ENCODE data around the gene YPEL5. TPM values are rescaled to one million over a fixed set of nuclear protein-coding genes. Genes with fewer than 3 reads are reported as not detected.
A peak's percentile ranks its signal among the peaks of the same experiment; 100 is the strongest.

The YPEL5 gene
- total and polyA plus RNA-seq, 2 donors from 2014 or later: 102 to 109 TPM

- intact Hi-C loops (cut with DNase I): no loop called here
- FAIRE-seq (no peak), DNase-seq (no peak)
- Histone ChIP-seq H3K9ac (ENCODE audit: low read length in 3 of 3) (peak overlapping the region in 1 of 3 donors; percentile 27), H3K9me3 (ENCODE audit: control insufficient read depth in 2 of 3, insufficient read depth in 1 of 3, low read length in 3 of 3) (no peaks in the 10 kb centered on the region), H3K27ac (ENCODE audit: low read depth in 2 of 2, low read length in 2 of 2) (peak overlapping the region in 1 of 2 donors; percentile 78), H3K4me3 (ENCODE audit: low read length in 3 of 3) (peak overlapping the region in 1 of 3 donors; percentile 37), H3K36me3 (ENCODE audit: control insufficient read depth in 2 of 3, insufficient read depth in 3 of 3, low read length in 3 of 3) (no peaks in the 10 kb centered on the region), H3K4me1 (ENCODE audit: control insufficient read depth in 2 of 3, insufficient read depth in 2 of 3, low read depth in 1 of 3, low read length in 3 of 3) (peaks cover 3 to 19% (median 12%) of the 10 kb centered on the region in 3 donors), H3K27me3 (ENCODE audit: control insufficient read depth, insufficient read depth, low read length) (no peaks in the 10 kb centered on the region)
- TF ChIP-seq CTCF (IDR thresholded peaks at IDR 0.05; ENCODE audit: borderline replicate concordance, extremely low read depth, insufficient read depth): no peak
Measured at GRCh38 chr2:30148850-30149249, 2.0 kb downstream of the YPEL5 start.

DNA sequence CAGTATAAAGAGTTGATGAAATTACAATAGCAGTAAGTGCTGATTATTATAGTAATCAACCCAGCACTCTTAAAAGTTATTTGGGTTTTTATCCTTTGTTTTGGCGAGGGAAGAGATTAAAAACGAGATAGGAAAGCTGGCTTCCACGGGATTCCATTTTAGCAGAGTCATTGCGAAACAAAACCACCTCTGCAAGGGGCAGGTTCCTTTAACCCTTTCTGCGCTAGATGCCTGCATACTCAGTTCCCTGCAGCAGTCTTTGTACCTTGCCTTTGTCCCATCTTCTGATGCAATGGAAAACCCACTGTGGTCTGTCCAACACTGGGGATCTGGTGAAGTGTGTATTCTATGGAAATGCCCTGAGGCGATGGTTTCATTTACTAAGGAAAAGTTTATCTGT, 2.7 kb downstream of the YPEL5 start:
- intact Hi-C loops (cut with DNase I): no loop called here
- no peaks in the 10 kb centered on the region for H3K9me3 ChIP-seq (ENCODE audit: control insufficient read depth in 2 of 3, insufficient read depth in 1 of 3, low read length in 3 of 3)
- no peaks in the 10 kb centered on the region for H3K36me3 ChIP-seq (ENCODE audit: control insufficient read depth in 2 of 3, insufficient read depth in 3 of 3, low read length in 3 of 3)
- no peaks in the 10 kb centered on the region for H3K27me3 ChIP-seq (ENCODE audit: control insufficient read depth, insufficient read depth, low read length)
- peak overlapping the region in 2 of 3 donors; percentile 23 to 30 for H3K4me3 ChIP-seq (ENCODE audit: low read length in 3 of 3)
- FAIRE-seq (no peak), DNase-seq (peak in 2 of 5 donors; percentile 24 to 26)
- H3K27ac ChIP-seq (ENCODE audit: low read depth in 2 of 2, low read length in 2 of 2): peak overlapping the region; percentile 38 to 78
- peaks cover 3 to 26% (median 12%) of the 10 kb centered on the region in 3 donors for H3K4me1 ChIP-seq (ENCODE audit: control insufficient read depth in 2 of 3, insufficient read depth in 2 of 3, low read depth in 1 of 3, low read length in 3 of 3)
- no peak for TF ChIP-seq CTCF (IDR thresholded peaks at IDR 0.05; ENCODE audit: borderline replicate concordance, extremely low read depth, insufficient read depth)
- no peak overlapping the region for H3K9ac ChIP-seq (ENCODE audit: low read length in 3 of 3)

- Histone ChIP-seq H3K27me3 (ENCODE audit: control insufficient read depth, insufficient read depth, low read length) (no peaks in the 10 kb centered on the region), H3K4me3 (ENCODE audit: low read length in 3 of 3) (peak overlapping the region in 2 of 3 donors; percentile 23 to 30), H3K36me3 (ENCODE audit: control insufficient read depth in 2 of 3, insufficient read depth in 3 of 3, low read length in 3 of 3) (no peaks in the 10 kb centered on the region), H3K9me3 (ENCODE audit: control insufficient read depth in 2 of 3, insufficient read depth in 1 of 3, low read length in 3 of 3) (no peaks in the 10 kb centered on the region), H3K9ac (ENCODE audit: low read length in 3 of 3) (no peak overlapping the region), H3K27ac (ENCODE audit: low read depth in 2 of 2, low read length in 2 of 2) (peak overlapping the region in 1 of 2 donors; percentile 38), H3K4me1 (ENCODE audit: control insufficient read depth in 2 of 3, insufficient read depth in 2 of 3, low read depth in 1 of 3, low read length in 3 of 3) (peaks cover 3 to 26% (median 14%) of the 10 kb centered on the region in 3 donors)
- intact Hi-C loops (cut with DNase I): no loop called here
- FAIRE-seq (no peak), DNase-seq (peak in 1 of 5 donors; percentile 19)
- no peak for TF ChIP-seq CTCF (IDR thresholded peaks at IDR 0.05; ENCODE audit: borderline replicate concordance, extremely low read depth, insufficient read depth)
Measured at GRCh38 chr2:30149976-30150375, 3.2 kb downstream of the YPEL5 start.

- peaks cover 0 to under 1% (median 0%) of the 10 kb centered on the region in 3 donors for H3K36me3 ChIP-seq (ENCODE audit: control insufficient read depth in 2 of 3, insufficient read depth in 3 of 3, low read length in 3 of 3)
- H3K27me3 ChIP-seq (ENCODE audit: control insufficient read depth, insufficient read depth, low read length): no peaks in the 10 kb centered on the region
- no peak overlapping the region for H3K4me3 ChIP-seq (ENCODE audit: low read length in 3 of 3)
- no peak for TF ChIP-seq CTCF (IDR thresholded peaks at IDR 0.05; ENCODE audit: borderline replicate concordance, extremely low read depth, insufficient read depth)
- H3K4me1 ChIP-seq (ENCODE audit: control insufficient read depth in 2 of 3, insufficient read depth in 2 of 3, low read depth in 1 of 3, low read length in 3 of 3): peaks cover 3 to 33% (median 17%) of the 10 kb centered on the region in 3 donors
- no peak overlapping the region for H3K9ac ChIP-seq (ENCODE audit: low read length in 3 of 3)
- FAIRE-seq (no peak), DNase-seq (no peak)
- H3K27ac ChIP-seq (ENCODE audit: low read depth in 2 of 2, low read length in 2 of 2): no peak overlapping the region
- intact Hi-C loops (cut with DNase I): no loop called here
- H3K9me3 ChIP-seq (ENCODE audit: control insufficient read depth in 2 of 3, insufficient read depth in 1 of 3, low read length in 3 of 3): no peaks in the 10 kb centered on the region
Measured at GRCh38 chr2:30150786-30151185, 4.0 kb downstream of the YPEL5 start.

Data from kidney (tissue), 14 donors.